Measurements from ENCODE around the gene CES2. TPM values are rescaled to one million over a fixed set of nuclear protein-coding genes. Genes with fewer than 3 reads are reported as not detected.

The CES2 gene
- polyA plus RNA-seq, 1 experiment, result 33.3 TPM

GRCh38 chr16:66902648-66903543 lies 32.4 kb upstream of the CES2 start:
- Histone ChIP-seq H3K4me3 (ENCODE audit: low read depth, low read length) (no peak overlapping the region), H3K27me3 (ENCODE audit: control insufficient read depth, insufficient read depth, low read length) (no peaks in the 10 kb centered on the region; the same call in none of the 2 replicates), H3K36me3 (ENCODE audit: control insufficient read depth, insufficient read depth, low read length) (no peaks in the 10 kb centered on the region)
- no peak for TF ChIP-seq CTCF (IDR thresholded peaks at IDR 0.05; ENCODE audit: insufficient read depth, low read depth, low read length)
- CTCF ChIA-PET, result interaction anchor here (0.6 to 5.0 kb wide), 7 partner anchors 8 to 34 kb away, joined by 3 to 33 read pairs (median 4); partner anchors contain the start of gene CDH16
- POLR2A ChIA-PET, result no interaction called here
- DNase-seq (ENCODE audit: low read depth), result no peak

GRCh38 chr16:66903544-66904427 lies 31.5 kb upstream of the CES2 start:
- CTCF ChIA-PET, result interaction anchor here (0.6 to 5.0 kb wide), 5 partner anchors 9 to 27 kb away, joined by 3 to 33 read pairs (median 4); partner anchors contain the start of gene CDH16
- POLR2A ChIA-PET, result no interaction called here

GRCh38 chr16:66904428-66904845 lies 30.9 kb upstream of the CES2 start:
- no peak for DNase-seq (ENCODE audit: low read depth)
- TF ChIP-seq CTCF (IDR thresholded peaks at IDR 0.05; ENCODE audit: insufficient read depth, low read depth, low read length), result no peak
- Histone ChIP-seq H3K36me3 (ENCODE audit: control insufficient read depth, insufficient read depth, low read length) (no peaks in the 10 kb centered on the region), H3K4me3 (ENCODE audit: low read depth, low read length) (no peak overlapping the region), H3K27me3 (ENCODE audit: control insufficient read depth, insufficient read depth, low read length) (no peaks in the 10 kb centered on the region; the same call in none of the 2 replicates)
- ChIA-PET CTCF (interaction anchor here (0.6 to 5.0 kb wide), 4 partner anchors 9 to 233 kb away, joined by 3 to 33 read pairs (median 12); partner anchors contain the start of gene CDH16), POLR2A (no interaction called here)

More at GRCh38 chr16:66903544-66904427, 31.5 kb upstream of the CES2 start:
- Histone ChIP-seq H3K27me3 (ENCODE audit: control insufficient read depth, insufficient read depth, low read length) (no peaks in the 10 kb centered on the region; the same call in none of the 2 replicates), H3K4me3 (ENCODE audit: low read depth, low read length) (no peak overlapping the region), H3K36me3 (ENCODE audit: control insufficient read depth, insufficient read depth, low read length) (no peaks in the 10 kb centered on the region)
- no peak for TF ChIP-seq CTCF (IDR thresholded peaks at IDR 0.05; ENCODE audit: insufficient read depth, low read depth, low read length)
- no peak for DNase-seq (ENCODE audit: low read depth)

- CTCF ChIA-PET, result interaction anchor here (0.6 to 5.0 kb wide), 6 partner anchors 10 to 233 kb away, joined by 3 to 33 read pairs (median 3); partner anchors contain the start of gene CDH16
- no peaks in the 10 kb centered on the region for H3K36me3 ChIP-seq (ENCODE audit: control insufficient read depth, insufficient read depth, low read length)
- POLR2A ChIA-PET, result no interaction called here
- no peak overlapping the region for H3K4me3 ChIP-seq (ENCODE audit: low read depth, low read length)
- H3K27me3 ChIP-seq (ENCODE audit: control insufficient read depth, insufficient read depth, low read length), result no peaks in the 10 kb centered on the region; the same call in none of the 2 replicates
- DNase-seq (ENCODE audit: low read depth), result no peak
- TF ChIP-seq CTCF (IDR thresholded peaks at IDR 0.05; ENCODE audit: insufficient read depth, low read depth, low read length), result no peak
Measured at GRCh38 chr16:66904846-66905632, 30.3 kb upstream of the CES2 start.
